GM12801 (cell line): Measurements from ENCODE around the gene PIP4K2C.

Source experiments
- CTCF ChIP-seq: IDR thresholded peaks from one replicate; pipeline ENCODE4 v1.5.1; 2011; ENCODE audit warnings: control low read depth; ENCODE audit not compliant: insufficient read length; ENCODE audit errors: extremely low read depth

The PIP4K2C gene

DNA sequence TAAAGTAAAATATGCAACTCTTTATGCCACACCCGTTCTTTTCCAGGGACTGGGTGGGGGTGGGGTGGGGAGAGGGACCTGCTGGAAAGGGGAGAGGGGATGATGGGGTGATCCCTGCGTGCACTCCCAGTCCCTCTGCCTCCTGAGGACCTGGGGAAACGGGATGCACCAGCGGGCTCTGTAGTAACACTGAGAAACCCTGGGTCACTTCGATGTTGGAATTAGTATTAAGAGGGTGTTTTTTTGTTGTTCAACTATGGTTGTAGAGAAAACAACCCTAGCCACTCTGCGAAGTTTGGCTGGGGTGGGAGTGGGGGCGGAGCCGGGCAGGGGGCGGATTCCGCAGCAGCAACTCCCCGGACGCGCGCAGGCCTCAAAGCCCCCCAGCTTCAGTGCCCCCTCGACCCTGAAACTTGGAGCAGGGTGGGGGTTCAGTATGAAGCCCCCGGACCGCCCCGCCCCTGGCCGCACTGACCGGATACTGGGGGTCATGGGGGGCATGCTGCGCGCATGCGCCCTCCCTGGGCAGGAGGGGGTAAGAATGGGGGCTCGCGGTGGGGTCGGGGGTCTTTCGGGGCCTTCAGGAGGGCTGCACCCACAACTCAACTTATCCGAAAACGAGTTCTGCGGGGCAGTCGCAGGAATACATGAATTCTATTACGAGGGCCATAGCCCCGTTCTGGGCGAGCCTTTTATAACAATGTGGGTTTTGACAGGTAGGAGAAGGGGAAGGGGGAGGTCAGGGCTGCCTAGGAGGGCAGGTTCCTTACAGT is 19.0 kb downstream of the PIP4K2C start:
- no peak for TF ChIP-seq CTCF

GRCh38 chr12:57610554-57611107 is 19.6 kb downstream of the PIP4K2C start:
- TF ChIP-seq CTCF, result no peak

GRCh38 chr12:57611108-57611826 is 20.3 kb downstream of the PIP4K2C start, which contains the start of gene ARHGEF25:
Gene ARHGEF25, plus strand, starts transcription at chr12:57611435. Its CDS starts 460 bp downstream, at chr12:57611895.
- TF ChIP-seq CTCF, result no peak

- TF ChIP-seq CTCF, result no peak
These were observed 21.1 kb downstream of the PIP4K2C start for GRCh38 chr12:57611827-57612710.

- no peak for TF ChIP-seq CTCF
These were observed 21.9 kb downstream of the PIP4K2C start for GRCh38 chr12:57612711-57613426.

GRCh38 chr12:57613427-57614109 is 22.6 kb downstream of the PIP4K2C start:
- TF ChIP-seq CTCF, result no peak
